Measurements from ENCODE around the gene PIGB.
"Not testable (repeated sequence)": the region's sequence is repeated elsewhere in the genome, so short reads cannot be mapped to it uniquely, and the experiment has no call there.

Gene PIGB

DNA sequence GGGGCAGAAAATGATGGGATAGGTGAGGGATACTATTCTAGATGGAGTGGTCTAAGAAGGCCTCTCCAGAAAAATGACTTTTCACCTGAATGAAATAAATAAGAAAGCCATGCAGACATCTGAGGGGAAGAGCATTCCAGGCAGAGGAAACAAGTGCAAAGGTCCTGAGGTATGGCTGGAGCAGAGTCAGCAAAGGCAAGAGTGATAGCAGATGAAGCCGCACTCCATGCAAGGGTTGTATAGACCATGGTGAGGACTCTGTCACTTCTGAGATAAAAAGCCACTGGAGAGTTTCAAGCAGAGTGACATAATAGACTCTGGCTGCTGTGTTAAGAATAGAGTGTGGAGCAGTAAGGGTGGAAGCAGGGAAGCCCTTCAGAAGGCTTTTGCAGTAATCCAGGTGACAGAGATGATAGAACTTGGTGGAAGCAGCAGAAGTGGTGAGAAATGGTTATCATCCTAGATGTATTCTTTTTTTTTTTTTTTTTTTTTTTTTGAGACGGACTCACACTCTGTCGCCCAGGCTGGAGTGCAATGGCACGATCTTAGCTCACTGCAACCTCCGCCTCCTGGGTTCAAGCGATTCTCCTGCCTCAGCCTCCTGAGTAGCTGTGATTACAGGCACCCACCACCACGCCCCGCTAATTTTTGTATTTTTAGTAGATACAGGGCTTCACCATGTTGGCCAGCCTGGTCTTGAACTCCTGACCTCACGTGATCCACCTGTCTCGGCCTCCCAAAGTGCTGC is 32.4 kb upstream of the PIGB start:
- not testable (repeated sequence) for H3K4me3 Mint-ChIP-seq; ATAC-seq (ENCODE audit: low read depth); H3K36me3 Mint-ChIP-seq; DNase-seq (ENCODE audit: low spot score in 2 of 2); H3K27me3 Mint-ChIP-seq; H3K9me3 Mint-ChIP-seq
- Mint-ChIP-seq H3K27ac (peak overlapping the region; percentile 21), H3K4me1 (peaks cover 16% of the 10 kb centered on the region)

DNA sequence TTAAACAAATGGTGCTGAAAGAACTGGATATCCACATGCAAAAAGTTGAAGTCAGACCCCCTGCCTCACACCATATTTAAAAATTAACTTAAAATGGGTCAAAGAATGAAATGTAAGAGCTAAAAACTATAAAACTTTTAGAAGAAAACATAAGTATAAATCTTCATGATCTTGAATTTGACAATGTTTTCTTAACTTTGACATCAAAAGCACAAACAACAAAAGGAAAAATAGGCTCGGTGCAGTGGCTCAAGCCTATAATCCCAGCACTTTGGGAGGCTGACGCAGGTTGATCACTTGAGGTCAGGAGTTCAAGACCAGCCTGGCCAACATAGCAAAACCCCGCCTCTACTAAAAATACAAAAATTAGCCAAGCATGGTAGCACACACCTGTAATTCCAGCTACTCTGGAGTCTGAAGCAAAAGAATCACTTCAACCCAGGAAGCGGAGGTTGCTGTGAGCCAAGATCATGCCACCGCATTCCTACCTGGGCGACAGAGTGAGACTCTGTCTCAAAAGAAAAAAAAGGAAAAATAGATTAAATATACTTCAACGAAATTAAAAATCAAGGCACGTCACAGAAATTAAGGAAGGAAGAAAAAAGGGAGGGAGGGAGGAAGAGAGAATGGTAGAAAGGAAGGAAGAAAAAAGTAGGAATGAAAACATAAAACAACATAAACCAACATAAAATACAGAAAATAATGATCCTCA is 30.9 kb upstream of the PIGB start:
- Mint-ChIP-seq H3K36me3 (no peaks in the 10 kb centered on the region), H3K27me3 (no peaks in the 10 kb centered on the region), H3K27ac (peak overlapping the region; percentile 90), H3K4me3 (peak overlapping the region; percentile 92), H3K9me3 (no peaks in the 10 kb centered on the region), H3K4me1 (peaks cover 16% of the 10 kb centered on the region)
- no peak for DNase-seq (ENCODE audit: low spot score in 2 of 2)
- ATAC-seq (ENCODE audit: low read depth), result no peak

DNA sequence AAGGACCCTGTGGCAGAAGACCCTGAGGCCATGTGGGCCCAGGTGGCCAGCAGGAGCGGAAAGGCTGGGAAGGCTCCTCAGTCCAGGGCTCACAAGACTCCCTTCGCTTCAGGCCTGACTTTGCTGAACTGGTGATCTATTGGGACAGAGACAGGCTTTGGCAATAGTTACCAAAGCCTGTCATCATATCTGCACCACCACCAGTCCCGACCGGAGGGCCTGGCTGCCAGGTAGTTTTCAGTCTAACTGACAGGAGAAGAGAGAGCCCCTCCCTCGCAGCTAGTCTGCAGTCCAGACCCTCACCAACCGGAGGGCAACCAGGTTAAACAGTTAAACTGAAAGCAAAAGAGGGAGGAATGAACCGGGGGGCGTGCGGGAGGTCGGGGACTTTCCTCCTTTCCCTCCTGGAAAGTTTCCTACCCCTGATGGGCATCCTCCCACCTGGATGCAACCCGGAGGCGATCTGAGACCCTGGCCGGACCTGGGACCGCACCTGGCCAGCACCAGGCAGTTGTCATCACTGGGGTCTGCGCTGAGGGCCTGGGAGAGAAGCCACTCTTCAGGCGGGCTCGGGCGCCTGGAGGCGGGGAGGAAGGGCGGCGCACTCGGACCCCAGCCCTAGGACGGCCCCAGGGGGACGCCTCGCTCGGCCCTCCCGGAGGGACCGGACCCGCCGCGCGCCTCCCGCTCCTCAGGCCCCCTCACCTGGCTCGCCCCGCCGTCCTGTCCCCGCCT is 29.8 kb upstream of the PIGB start:
- H3K9me3 Mint-ChIP-seq, result no peaks in the 10 kb centered on the region
- DNase-seq (ENCODE audit: low spot score in 2 of 2) (peak; percentile 8 to 14), ATAC-seq (ENCODE audit: low read depth) (peak; percentile 7)
- peak overlapping the region; percentile 92 for H3K4me3 Mint-ChIP-seq
- peaks cover 13% of the 10 kb centered on the region for H3K4me1 Mint-ChIP-seq
- no peaks in the 10 kb centered on the region for H3K36me3 Mint-ChIP-seq
- H3K27me3 Mint-ChIP-seq, result no peaks in the 10 kb centered on the region
- H3K27ac Mint-ChIP-seq, result peak overlapping the region; percentile 90

DNA sequence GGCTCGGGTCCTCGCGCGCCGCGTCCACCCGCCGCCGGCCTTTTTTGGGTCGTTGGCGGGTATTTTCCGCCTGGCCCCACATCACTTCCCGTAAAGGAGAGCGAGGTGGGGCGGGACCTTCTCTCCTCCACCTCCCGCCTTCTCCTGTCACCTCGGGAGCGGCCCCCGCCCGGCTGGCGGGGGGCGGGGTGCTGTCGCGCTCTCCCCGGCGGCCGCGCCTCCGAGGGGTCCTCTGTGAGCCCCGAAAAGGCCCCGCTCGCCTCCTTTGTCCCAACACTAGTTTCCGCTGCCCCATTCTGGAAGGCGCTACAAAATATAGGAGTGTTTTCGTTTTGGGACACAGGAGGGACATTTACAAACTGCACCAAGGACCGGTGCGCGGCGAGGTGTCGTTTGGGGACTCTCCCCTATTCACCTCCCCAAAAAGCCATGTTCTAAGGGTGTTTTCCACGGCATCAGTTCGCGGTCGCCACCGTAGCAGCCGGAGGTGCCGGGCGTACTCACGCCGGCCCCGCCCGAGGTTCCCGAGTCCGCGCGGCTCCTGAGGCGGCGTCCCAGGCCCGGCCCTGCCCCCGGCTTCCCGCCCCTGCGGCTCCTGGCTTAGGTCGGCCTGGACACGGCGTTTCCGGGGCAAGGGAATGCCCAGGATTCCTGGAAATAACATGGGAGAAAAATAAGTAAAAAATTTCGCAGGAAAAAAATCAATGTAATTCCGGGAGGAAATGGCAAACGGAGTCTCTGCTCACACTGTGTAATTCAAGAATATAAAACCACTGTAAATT is 29.1 kb upstream of the PIGB start, which contains the start of gene RAB27A:
Gene RAB27A (minus strand): TSS at position 68 of the 782 bp plus-strand sequence. CDS start 54,879 bp downstream, outside the sequence.
- Mint-ChIP-seq H3K27ac (peak within 1 kb of the TSS; percentile 90), H3K4me1 (peaks cover 13% of the 10 kb centered on the region), H3K4me3 (peak within 1 kb of the TSS; percentile 92), H3K9me3 (no peaks in the 10 kb centered on the region), H3K27me3 (no peaks in the 10 kb centered on the region), H3K36me3 (no peaks in the 10 kb centered on the region)
- DNase-seq (ENCODE audit: low spot score in 2 of 2), result peak; percentile 57 to 59
- ATAC-seq (ENCODE audit: low read depth), result peak; percentile 82

DNA sequence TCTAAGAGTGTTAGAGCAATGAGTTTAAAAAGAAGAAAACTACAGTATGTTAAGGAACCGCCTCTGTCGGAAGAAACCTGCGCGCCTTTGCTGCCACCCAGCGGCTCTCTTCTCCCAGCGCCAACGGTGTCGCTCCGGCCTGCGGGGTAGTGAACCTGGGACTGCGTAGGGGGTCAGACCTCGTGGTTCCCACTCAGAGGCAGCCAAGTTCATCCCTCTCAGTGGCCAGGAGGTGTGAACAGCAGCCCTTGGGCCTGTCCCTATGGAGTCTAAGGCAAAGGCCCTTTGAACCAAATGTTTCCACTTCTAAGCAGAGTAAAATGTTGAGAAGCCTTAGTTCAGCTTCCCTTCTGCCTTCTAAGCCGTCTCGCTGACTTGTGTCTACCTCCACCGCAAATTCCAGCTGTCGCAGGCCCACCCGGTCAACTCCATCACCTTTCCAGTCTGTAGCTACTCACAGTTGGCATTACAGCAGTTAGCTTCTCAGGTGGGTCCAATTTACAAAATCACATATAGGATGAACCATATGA is 28.4 kb upstream of the PIGB start:
- no peaks in the 10 kb centered on the region for H3K36me3 Mint-ChIP-seq
- no peaks in the 10 kb centered on the region for H3K27me3 Mint-ChIP-seq
- peaks cover 11% of the 10 kb centered on the region for H3K4me1 Mint-ChIP-seq
- ATAC-seq (ENCODE audit: low read depth) (peak; percentile 83), DNase-seq (ENCODE audit: low spot score in 2 of 2) (peak; percentile 79 to 82)
- H3K9me3 Mint-ChIP-seq, result no peaks in the 10 kb centered on the region
- peak overlapping the region; percentile 90 for H3K27ac Mint-ChIP-seq
- peak overlapping the region; percentile 88 for H3K4me3 Mint-ChIP-seq

DNA sequence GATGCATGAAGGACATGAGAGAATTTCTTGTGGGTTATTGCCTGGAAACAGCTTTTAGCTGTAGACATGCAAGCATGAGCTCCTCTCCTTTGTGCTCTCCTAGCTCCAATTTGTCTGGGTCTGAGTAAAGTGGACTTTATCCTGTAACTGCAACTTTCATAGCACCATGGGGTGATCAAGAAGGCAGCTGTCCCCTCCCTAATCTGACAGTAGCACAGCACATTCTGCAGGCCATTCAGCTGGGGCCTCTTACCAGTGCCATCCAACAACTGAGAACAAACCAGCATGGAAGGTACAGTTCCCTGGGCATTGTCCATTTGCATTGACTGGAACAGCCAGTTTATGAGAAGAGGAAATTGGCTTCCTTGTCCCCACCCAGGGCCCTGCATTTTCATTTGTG is 21.7 kb upstream of the PIGB start:
- Mint-ChIP-seq H3K4me1 (no peaks in the 10 kb centered on the region), H3K36me3 (no peaks in the 10 kb centered on the region), H3K27me3 (no peaks in the 10 kb centered on the region), H3K4me3 (no peak overlapping the region), H3K9me3 (no peaks in the 10 kb centered on the region), H3K27ac (no peak overlapping the region)
- no peak for DNase-seq (ENCODE audit: low spot score in 2 of 2)
- ATAC-seq (ENCODE audit: low read depth), result no peak

DNA sequence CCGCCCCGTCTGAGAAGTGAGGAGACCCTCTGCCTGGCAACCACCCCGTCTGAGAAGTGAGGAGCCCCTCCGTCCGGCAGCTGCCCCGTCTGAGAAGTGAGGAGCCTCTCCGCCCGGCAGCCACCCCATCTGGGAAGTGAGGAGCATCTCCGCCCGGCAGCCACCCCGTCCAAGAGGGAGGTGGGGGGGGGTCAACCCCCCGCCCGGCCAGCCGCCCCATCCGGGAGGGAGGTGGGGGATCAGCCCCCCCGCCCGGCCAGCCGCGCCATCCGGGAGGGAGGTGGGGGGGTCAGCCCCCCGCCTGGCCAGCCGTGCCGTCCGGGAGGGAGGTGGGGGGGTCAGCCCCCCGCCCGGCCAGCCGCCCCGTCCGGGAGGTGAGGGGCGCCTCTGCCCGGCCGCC is 16.2 kb upstream of the PIGB start:
- peaks cover 18% of the 10 kb centered on the region for H3K36me3 Mint-ChIP-seq
- not testable (repeated sequence) for H3K4me3 Mint-ChIP-seq; DNase-seq (ENCODE audit: low spot score in 2 of 2); H3K27ac Mint-ChIP-seq; ATAC-seq (ENCODE audit: low read depth); H3K27me3 Mint-ChIP-seq; H3K9me3 Mint-ChIP-seq; H3K4me1 Mint-ChIP-seq

DNA sequence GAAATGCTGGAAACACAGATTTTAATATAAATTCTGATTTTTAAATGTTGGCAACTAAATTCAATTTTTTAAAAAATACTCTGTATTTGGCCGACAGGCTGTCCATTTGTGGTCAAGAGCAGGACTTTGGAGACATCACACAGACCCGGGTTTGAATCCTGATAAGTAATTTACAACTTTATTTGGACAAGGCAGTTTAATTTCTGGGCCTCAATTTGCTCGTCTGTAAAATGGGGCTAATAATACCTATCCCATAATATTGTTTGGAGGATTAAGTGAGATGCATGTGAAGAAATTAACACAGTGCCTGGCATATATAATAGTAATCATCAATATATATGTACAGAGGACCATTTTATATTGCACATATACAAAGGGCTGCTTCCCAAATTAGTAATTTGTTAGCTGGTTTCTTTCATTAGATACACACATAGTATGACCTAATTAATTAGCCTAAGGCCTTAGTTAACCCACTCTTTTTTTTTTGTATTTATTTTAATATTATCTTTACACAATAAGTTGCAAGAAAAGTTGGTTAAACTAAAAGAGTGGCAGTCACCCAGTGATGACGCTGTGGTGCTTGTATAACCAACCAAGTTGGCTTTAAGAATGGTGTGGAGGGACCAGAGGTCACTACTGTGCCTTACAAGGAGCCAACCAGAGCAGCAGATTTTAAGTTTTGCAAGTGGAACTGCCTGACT is 665 bp downstream of the PIGB start:
- ATAC-seq (ENCODE audit: low read depth) (no peak), DNase-seq (ENCODE audit: low spot score in 2 of 2) (no peak)
- no peaks in the 10 kb centered on the region for H3K27me3 Mint-ChIP-seq
- H3K27ac Mint-ChIP-seq, result peak overlapping the region; percentile 99
- no peaks in the 10 kb centered on the region for H3K9me3 Mint-ChIP-seq
- peaks cover 37% of the 10 kb centered on the region for H3K4me1 Mint-ChIP-seq
- peak overlapping the region; percentile 99 for H3K4me3 Mint-ChIP-seq
- peaks cover 14% of the 10 kb centered on the region for H3K36me3 Mint-ChIP-seq

DNA sequence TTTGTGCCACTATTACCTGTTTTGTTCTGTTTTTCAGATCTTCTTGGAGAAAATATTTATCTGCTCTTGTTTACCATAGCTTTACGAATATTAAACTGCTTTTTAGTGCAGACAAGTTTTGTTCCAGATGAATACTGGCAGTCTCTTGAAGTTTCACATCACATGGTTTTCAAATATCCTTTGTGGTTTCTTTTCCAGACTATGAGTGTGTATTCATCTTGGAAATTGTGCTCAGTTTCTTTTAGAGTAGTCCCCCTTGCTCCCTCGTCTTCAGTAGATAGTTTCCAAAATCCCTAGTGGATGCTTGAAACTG is 1.2 kb downstream of the PIGB start:
- Mint-ChIP-seq H3K36me3 (peaks cover 14% of the 10 kb centered on the region), H3K9me3 (no peaks in the 10 kb centered on the region), H3K27me3 (no peaks in the 10 kb centered on the region), H3K27ac (no peak overlapping the region), H3K4me3 (peak overlapping the region; percentile 61), H3K4me1 (peaks cover 32% of the 10 kb centered on the region)
- DNase-seq (ENCODE audit: low spot score in 2 of 2) (no peak), ATAC-seq (ENCODE audit: low read depth) (no peak)

DNA sequence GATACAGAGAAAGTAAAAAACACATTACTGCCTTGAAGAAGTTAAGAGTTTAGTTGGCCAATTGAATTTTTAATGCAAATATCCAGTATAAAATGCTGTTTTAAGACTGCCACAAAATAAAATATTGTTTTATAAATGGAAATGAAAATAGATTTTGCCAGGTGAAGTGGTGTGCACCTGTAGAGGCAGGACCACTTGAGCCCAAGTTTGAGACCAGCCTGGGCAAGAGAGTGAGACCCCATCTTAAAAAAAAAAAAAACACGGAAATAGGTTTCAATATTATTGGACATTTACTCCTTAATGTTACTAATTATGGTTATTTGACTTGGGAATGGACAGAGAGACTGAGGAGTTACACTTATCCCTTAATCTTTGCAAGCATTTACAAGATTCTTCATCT is 1.9 kb downstream of the PIGB start:
- no peaks in the 10 kb centered on the region for H3K27me3 Mint-ChIP-seq
- H3K4me3 Mint-ChIP-seq, result no peak overlapping the region
- H3K4me1 Mint-ChIP-seq, result peaks cover 28% of the 10 kb centered on the region
- no peaks in the 10 kb centered on the region for H3K9me3 Mint-ChIP-seq
- peaks cover 14% of the 10 kb centered on the region for H3K36me3 Mint-ChIP-seq
- DNase-seq (ENCODE audit: low spot score in 2 of 2) (no peak), ATAC-seq (ENCODE audit: low read depth) (no peak)
- no peak overlapping the region for H3K27ac Mint-ChIP-seq

DNA sequence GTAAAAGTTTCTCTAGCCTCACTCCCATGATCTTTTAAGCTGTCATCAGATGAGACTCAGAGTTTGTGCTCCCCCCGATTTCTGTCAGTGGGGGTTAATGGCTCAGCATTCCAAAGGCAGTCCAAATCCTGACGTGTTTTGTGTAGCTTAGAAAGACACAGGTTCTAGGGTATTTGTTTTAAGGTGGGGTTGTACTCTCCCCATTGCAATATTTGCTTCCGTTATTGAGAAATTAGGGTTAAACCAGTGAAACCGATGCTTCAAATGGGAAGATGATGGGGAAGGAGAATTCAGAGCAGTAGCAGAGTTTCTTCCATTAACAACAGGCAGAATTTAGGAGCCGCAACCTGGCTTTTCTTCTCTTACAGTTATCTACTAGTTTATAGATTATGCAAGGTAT is 3.4 kb downstream of the PIGB start:
- DNase-seq (ENCODE audit: low spot score in 2 of 2), result no peak
- H3K4me1 Mint-ChIP-seq, result peaks cover 24% of the 10 kb centered on the region
- H3K9me3 Mint-ChIP-seq, result no peaks in the 10 kb centered on the region
- H3K36me3 Mint-ChIP-seq, result peaks cover 11% of the 10 kb centered on the region
- ATAC-seq (ENCODE audit: low read depth), result no peak
- no peak overlapping the region for H3K4me3 Mint-ChIP-seq
- H3K27ac Mint-ChIP-seq, result peak overlapping the region; percentile 45
- no peaks in the 10 kb centered on the region for H3K27me3 Mint-ChIP-seq

DNA sequence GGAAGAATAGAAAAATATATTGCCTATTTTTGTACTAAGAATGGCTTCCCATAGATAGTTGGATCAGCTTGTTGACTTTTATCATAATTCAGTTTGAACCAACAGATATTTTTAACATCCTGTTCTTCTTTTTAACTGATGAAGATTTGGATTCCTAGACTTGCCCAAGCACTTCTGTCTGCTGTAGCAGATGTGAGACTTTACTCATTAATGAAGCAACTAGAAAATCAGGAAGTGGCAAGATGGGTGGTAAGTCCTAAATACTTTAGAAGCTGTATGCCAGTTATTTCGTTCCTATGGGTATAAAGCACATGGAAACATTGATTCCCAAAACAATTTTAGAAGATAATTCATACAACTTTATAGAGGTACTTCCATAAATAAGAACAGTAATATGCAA is 8.4 kb downstream of the PIGB start:
- no peaks in the 10 kb centered on the region for H3K27me3 Mint-ChIP-seq
- H3K4me1 Mint-ChIP-seq, result peaks cover 13% of the 10 kb centered on the region
- DNase-seq (ENCODE audit: low spot score in 2 of 2) (no peak), ATAC-seq (ENCODE audit: low read depth) (no peak)
- H3K9me3 Mint-ChIP-seq, result no peaks in the 10 kb centered on the region
- H3K36me3 Mint-ChIP-seq, result peaks cover 20% of the 10 kb centered on the region
- no peak overlapping the region for H3K4me3 Mint-ChIP-seq
- H3K27ac Mint-ChIP-seq, result no peak overlapping the region

DNA sequence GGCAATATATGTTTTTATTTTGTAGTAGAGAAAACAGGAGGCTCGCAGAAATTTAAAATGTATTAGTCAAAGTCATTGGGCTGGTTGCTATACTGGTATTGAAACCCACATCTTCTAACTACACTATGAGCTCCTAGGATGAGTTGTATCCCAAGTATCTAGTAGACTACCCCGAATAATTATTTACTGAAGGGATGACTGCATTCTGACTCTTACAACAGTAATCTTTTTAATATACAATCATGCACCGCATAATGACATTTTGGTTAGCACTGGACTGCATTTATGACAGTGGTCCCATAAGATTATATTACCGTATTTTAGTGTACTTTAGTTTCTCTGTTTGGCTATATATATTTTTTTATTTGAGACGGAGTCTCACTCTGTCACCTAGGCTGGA is 15.3 kb downstream of the PIGB start:
- H3K9me3 Mint-ChIP-seq, result no peaks in the 10 kb centered on the region
- ATAC-seq (ENCODE audit: low read depth) (no peak), DNase-seq (ENCODE audit: low spot score in 2 of 2) (no peak)
- no peaks in the 10 kb centered on the region for H3K27me3 Mint-ChIP-seq
- peaks cover 19% of the 10 kb centered on the region for H3K36me3 Mint-ChIP-seq
- no peak overlapping the region for H3K4me3 Mint-ChIP-seq
- H3K4me1 Mint-ChIP-seq, result no peaks in the 10 kb centered on the region
- H3K27ac Mint-ChIP-seq, result no peak overlapping the region

All from memory B cell (primary cell).